ENCODE results near the gene FGF12.

- TF ChIP-seq CTCF (IDR thresholded peaks at IDR 0.05) (no peak), POLR2A (IDR thresholded peaks at IDR 0.05) (no peak)
Observed at GRCh38 chr3:192641919-192642318, 85.4 kb downstream of the FGF12 start.
